ENCODE results near the gene PTPRN2.
"Not testable (repeated sequence)": the region's sequence is repeated elsewhere in the genome, so short reads cannot be mapped to it uniquely, and the experiment has no call there.

Gene PTPRN2

GRCh38 chr7:157517782-157518513, 1069.7 kb downstream of the PTPRN2 start:
- FAIRE-seq (no peak), DNase-seq (ENCODE audit: low spot score) (no peak)

GRCh38 chr7:157516911-157517781, 1070.5 kb downstream of the PTPRN2 start:
- FAIRE-seq (no peak), DNase-seq (ENCODE audit: low spot score) (no peak)

- FAIRE-seq: no peak
Observed at GRCh38 chr7:157516311-157516710, 1071.3 kb downstream of the PTPRN2 start.

GRCh38 chr7:157515342-157516041, 1072.1 kb downstream of the PTPRN2 start:
- FAIRE-seq (no peak), DNase-seq (ENCODE audit: low spot score) (no peak)

More at GRCh38 chr7:157516311-157516710, 1071.3 kb downstream of the PTPRN2 start:
- no peak for DNase-seq (ENCODE audit: low spot score)

- DNase-seq (ENCODE audit: low spot score) (no peak), FAIRE-seq (no peak)
Observed at GRCh38 chr7:157514746-157515145, 1072.9 kb downstream of the PTPRN2 start.

GRCh38 chr7:157514306-157514705, 1073.3 kb downstream of the PTPRN2 start:
- no peak for FAIRE-seq
- no peak for DNase-seq (ENCODE audit: low spot score)

GRCh38 chr7:157513682-157514081, 1073.9 kb downstream of the PTPRN2 start:
- FAIRE-seq: no peak
- DNase-seq (ENCODE audit: low spot score): no peak

GRCh38 chr7:157513162-157513621, 1074.4 kb downstream of the PTPRN2 start:
- no peak for DNase-seq (ENCODE audit: low spot score)
- no peak for FAIRE-seq

GRCh38 chr7:157509226-157509625, 1078.4 kb downstream of the PTPRN2 start:
- FAIRE-seq (no peak), DNase-seq (ENCODE audit: low spot score) (no peak)

GRCh38 chr7:157508477-157508881, 1079.1 kb downstream of the PTPRN2 start:
- no peak for FAIRE-seq
- DNase-seq (ENCODE audit: low spot score): no peak

- FAIRE-seq: no peak
- no peak for DNase-seq (ENCODE audit: low spot score)
Observed at GRCh38 chr7:157507987-157508386, 1079.6 kb downstream of the PTPRN2 start.

- FAIRE-seq (no peak), DNase-seq (ENCODE audit: low spot score) (no peak)
Observed at GRCh38 chr7:157506268-157506667, 1081.4 kb downstream of the PTPRN2 start.

GRCh38 chr7:157505646-157506045, 1082.0 kb downstream of the PTPRN2 start:
- DNase-seq (ENCODE audit: low spot score) (no peak), FAIRE-seq (no peak)

GRCh38 chr7:157503229-157503628, 1084.4 kb downstream of the PTPRN2 start:
- DNase-seq (ENCODE audit: low spot score): no peak
- no peak for FAIRE-seq

GRCh38 chr7:157502701-157503111, 1084.9 kb downstream of the PTPRN2 start:
- no peak for DNase-seq (ENCODE audit: low spot score)
- no peak for FAIRE-seq

- FAIRE-seq (no peak), DNase-seq (ENCODE audit: low spot score) (no peak)
Observed at GRCh38 chr7:157501581-157501980, 1086.0 kb downstream of the PTPRN2 start.

- DNase-seq (ENCODE audit: low spot score); FAIRE-seq: not testable (repeated sequence)
Observed at GRCh38 chr7:157500989-157501540, 1086.6 kb downstream of the PTPRN2 start.

- DNase-seq (ENCODE audit: low spot score): no peak
- no peak for FAIRE-seq
Observed at GRCh38 chr7:157500171-157500960, 1087.3 kb downstream of the PTPRN2 start.

GRCh38 chr7:157499835-157500153, 1087.8 kb downstream of the PTPRN2 start:
- FAIRE-seq: no peak
- no peak for DNase-seq (ENCODE audit: low spot score)

GRCh38 chr7:157499121-157499834, 1088.3 kb downstream of the PTPRN2 start:
- no peak for FAIRE-seq
- no peak for DNase-seq (ENCODE audit: low spot score)
